Tibial nerve (tissue), 4 donors: ENCODE data around the gene RPS6KL1.

Source experiments
- EP300 ChIP-seq, 2 donors: sonication (generic); formaldehyde crosslinking; IDR thresholded peaks; one replicate each; pipeline ENCODE4 v1.6.1; 2017; ENCODE audit warnings: antibody characterized with exemption in 2 of 2, mild to moderate bottlenecking in 1 of 2
- TF ChIP-seq, protein P1 (sequence below), 5 experiments: fragments of 200-600 bp in 3 of 5; fragments of 450-650 bp in 2 of 5; sonication (generic) in 3 of 5; IDR thresholded peaks; one replicate each; pipeline ENCODE4 v1.5.1; 2016 to 2019; ENCODE audit warnings: antibody characterized with exemption in 5 of 5, mild to moderate bottlenecking in 3 of 5, moderate library complexity in 2 of 5

GRCh38 chr14:74954947-74955228 lies 31.8 kb upstream of the RPS6KL1 start:
- TF ChIP-seq, protein P1, sequence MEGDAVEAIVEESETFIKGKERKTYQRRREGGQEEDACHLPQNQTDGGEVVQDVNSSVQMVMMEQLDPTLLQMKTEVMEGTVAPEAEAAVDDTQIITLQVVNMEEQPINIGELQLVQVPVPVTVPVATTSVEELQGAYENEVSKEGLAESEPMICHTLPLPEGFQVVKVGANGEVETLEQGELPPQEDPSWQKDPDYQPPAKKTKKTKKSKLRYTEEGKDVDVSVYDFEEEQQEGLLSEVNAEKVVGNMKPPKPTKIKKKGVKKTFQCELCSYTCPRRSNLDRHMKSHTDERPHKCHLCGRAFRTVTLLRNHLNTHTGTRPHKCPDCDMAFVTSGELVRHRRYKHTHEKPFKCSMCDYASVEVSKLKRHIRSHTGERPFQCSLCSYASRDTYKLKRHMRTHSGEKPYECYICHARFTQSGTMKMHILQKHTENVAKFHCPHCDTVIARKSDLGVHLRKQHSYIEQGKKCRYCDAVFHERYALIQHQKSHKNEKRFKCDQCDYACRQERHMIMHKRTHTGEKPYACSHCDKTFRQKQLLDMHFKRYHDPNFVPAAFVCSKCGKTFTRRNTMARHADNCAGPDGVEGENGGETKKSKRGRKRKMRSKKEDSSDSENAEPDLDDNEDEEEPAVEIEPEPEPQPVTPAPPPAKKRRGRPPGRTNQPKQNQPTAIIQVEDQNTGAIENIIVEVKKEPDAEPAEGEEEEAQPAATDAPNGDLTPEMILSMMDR (IDR thresholded peaks at IDR 0.05), result no peak
- TF ChIP-seq EP300 (IDR thresholded peaks at IDR 0.05), result no peak
